HFFc6 (cell line): ENCODE data around the gene FOXRED2. TPM values are rescaled to one million over a fixed set of nuclear protein-coding genes. Genes with fewer than 3 reads are reported as not detected.
A peak's percentile ranks its signal among the peaks of the same experiment; 100 is the strongest.

ENCODE experiments used
- DNase-seq: peaks from one replicate; pipeline ENCODE4 v3.0.0-alpha.2; 2018
- H3K27ac Mint-ChIP-seq: 2 replicates; pipeline ENCODE4 v1.8.0; 2020; ENCODE audit warnings: mild to moderate bottlenecking, mixed read lengths
- H3K27me3 Mint-ChIP-seq: 2 replicates; pipeline ENCODE4 v1.8.0; 2021; ENCODE audit warnings: mild to moderate bottlenecking, moderate library complexity, mixed read lengths; ENCODE audit not compliant: insufficient read depth
- H3K36me3 Mint-ChIP-seq: 2 replicates; pipeline ENCODE4 v1.8.0; 2021; ENCODE audit warnings: low read depth, mixed read lengths
- H3K4me1 Mint-ChIP-seq: 2 replicates; pipeline ENCODE4 v1.8.0; 2020; ENCODE audit warnings: low read depth, mixed read lengths
- H3K4me3 Mint-ChIP-seq: 2 replicates; pipeline ENCODE4 v1.8.0; 2020; ENCODE audit warnings: mild to moderate bottlenecking, moderate library complexity, mixed read lengths
- H3K9me3 Mint-ChIP-seq: 2 replicates; pipeline ENCODE4 v1.8.0; 2020; ENCODE audit warnings: mild to moderate bottlenecking, mixed read lengths
- CTCF ChIP-seq: fragments of 200-600 bp; sonication (generic); IDR thresholded peaks from 2 replicates; pipeline ENCODE4 v1.5.0; 2021; ENCODE audit warnings: antibody characterized with exemption, mild to moderate bottlenecking
- total RNA-seq, 6 experiments: library from RNA; stranded (reverse); fragmentation: NEBNext Ultra II Directional; extraction: Animal tissue kit (Norgen Biotek cat#: 25700); gene quantifications; 2 replicates in 1 of 6; 3 replicates in 5 of 6; pipeline ENCODE4 v1.2.3, GENCODE V29; 2021

The FOXRED2 gene
- total RNA-seq, 6 experiments from 2014 or later = 2.8 to 4.7 (median 4.2) TPM

GRCh38 chr22:36449596-36450175 is 57.2 kb downstream of the FOXRED2 start:
- Mint-ChIP-seq H3K27ac (no peak overlapping the region), H3K36me3 (peaks cover 7% of the 10 kb centered on the region), H3K4me1 (peaks cover 31% of the 10 kb centered on the region), H3K4me3 (no peak overlapping the region), H3K27me3 (peaks cover 3% of the 10 kb centered on the region), H3K9me3 (peaks cover 5% of the 10 kb centered on the region)
- DNase-seq = no peak
- TF ChIP-seq CTCF = no peak

- Mint-ChIP-seq H3K4me1 (peaks cover 40% of the 10 kb centered on the region), H3K27ac (no peak overlapping the region), H3K4me3 (no peak overlapping the region), H3K9me3 (peaks cover 5% of the 10 kb centered on the region), H3K27me3 (peaks cover 3% of the 10 kb centered on the region; the same call in 1 of the 2 replicates), H3K36me3 (peaks cover 7% of the 10 kb centered on the region)
- no peak for DNase-seq
- no peak for TF ChIP-seq CTCF
Measured at GRCh38 chr22:36447632-36448031, 59.2 kb downstream of the FOXRED2 start.

GRCh38 chr22:36445158-36445668 is 61.6 kb downstream of the FOXRED2 start:
- H3K27ac Mint-ChIP-seq = peak overlapping the region; percentile 93
- H3K4me1 Mint-ChIP-seq = peaks cover 43% of the 10 kb centered on the region
- peak overlapping the region; percentile 79 for H3K4me3 Mint-ChIP-seq
- no peak for TF ChIP-seq CTCF
- peak; percentile 90 for DNase-seq
- peaks cover 7% of the 10 kb centered on the region for H3K36me3 Mint-ChIP-seq
- no peaks in the 10 kb centered on the region; the same call in 1 of the 2 replicates for H3K27me3 Mint-ChIP-seq
- peaks cover 5% of the 10 kb centered on the region for H3K9me3 Mint-ChIP-seq

GRCh38 chr22:36443198-36443770 is 63.6 kb downstream of the FOXRED2 start:
- Mint-ChIP-seq H3K4me3 (no peak overlapping the region), H3K9me3 (peaks cover 5% of the 10 kb centered on the region), H3K4me1 (peaks cover 53% of the 10 kb centered on the region), H3K36me3 (peaks cover 7% of the 10 kb centered on the region), H3K27ac (no peak overlapping the region), H3K27me3 (peaks cover 3% of the 10 kb centered on the region)
- no peak for TF ChIP-seq CTCF
- DNase-seq = no peak

- Mint-ChIP-seq H3K27me3 (peaks cover 3% of the 10 kb centered on the region), H3K4me3 (no peak overlapping the region), H3K9me3 (peaks cover 5% of the 10 kb centered on the region), H3K4me1 (peaks cover 53% of the 10 kb centered on the region), H3K36me3 (peaks cover 7% of the 10 kb centered on the region), H3K27ac (no peak overlapping the region)
- TF ChIP-seq CTCF = no peak
- no peak for DNase-seq
Measured at GRCh38 chr22:36442506-36443197, 64.2 kb downstream of the FOXRED2 start.
